Stimulated activated naive CD4-positive, alpha-beta T cell (primary cell): ENCODE measurements around the gene SPDYE4.

Source experiments
- DNase-seq, 6 experiments: peaks; one replicate each; lab custom pipeline; 2025; lab: John Stamatoyannopoulos, UW

The SPDYE4 gene

DNA sequence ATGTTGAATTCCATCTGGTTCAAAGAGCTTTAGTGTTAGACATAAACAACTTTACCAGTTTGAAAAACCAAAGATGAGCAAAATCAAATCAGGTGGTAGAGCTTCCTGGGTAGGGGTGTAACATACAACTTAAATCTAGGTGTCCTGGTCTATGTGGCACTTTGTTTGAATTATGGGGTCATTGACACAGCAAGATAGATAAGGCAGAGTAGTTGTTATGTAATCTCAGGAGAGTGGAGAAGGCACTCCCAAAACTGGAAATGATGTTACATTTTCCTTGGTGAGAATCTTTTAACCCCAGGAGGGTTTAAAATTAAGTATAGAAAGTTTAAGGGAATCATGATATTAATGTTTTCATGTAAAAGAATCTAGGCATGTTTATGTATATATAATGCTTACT lies 45.6 kb downstream of the SPDYE4 start:
- no peak for DNase-seq

DNA sequence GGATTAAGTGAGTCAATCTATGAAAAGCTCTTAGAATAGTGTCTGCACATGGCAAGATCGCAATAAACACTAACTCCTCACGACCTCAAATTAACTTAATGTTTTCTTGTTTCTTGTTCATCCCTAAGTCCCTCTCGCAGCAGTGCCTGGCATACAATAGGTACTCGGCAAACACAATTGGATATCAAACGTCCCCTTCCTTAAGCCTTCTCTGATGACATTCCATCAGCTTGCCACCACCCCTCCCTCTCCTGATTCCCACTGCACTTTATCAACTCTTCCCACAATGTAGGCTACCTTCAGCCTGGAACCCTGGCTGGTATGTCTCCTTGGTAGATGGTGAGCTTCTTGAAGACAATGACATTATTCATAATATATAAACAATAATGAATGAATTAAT lies 47.1 kb downstream of the SPDYE4 start:
- no peak for DNase-seq

DNA sequence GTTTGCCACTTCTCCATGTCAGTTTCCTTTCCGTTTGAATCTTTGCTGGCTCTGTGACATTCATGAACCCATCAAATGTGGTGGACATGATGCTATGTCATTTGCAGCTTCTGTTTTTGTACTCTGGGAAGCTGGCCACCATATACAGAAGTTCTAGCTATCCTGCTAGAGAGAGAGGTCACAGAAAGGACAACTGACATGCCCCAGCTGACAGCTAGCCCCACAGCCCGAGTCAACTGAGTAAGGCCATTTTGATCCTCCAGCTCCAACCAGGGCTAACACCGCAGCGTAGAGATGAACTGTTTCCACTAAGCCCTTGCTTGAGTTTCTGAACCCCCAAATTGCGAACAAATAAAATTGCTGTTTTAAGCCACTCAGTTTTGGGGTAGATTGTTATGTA lies 47.5 kb downstream of the SPDYE4 start:
- DNase-seq, result no peak

DNA sequence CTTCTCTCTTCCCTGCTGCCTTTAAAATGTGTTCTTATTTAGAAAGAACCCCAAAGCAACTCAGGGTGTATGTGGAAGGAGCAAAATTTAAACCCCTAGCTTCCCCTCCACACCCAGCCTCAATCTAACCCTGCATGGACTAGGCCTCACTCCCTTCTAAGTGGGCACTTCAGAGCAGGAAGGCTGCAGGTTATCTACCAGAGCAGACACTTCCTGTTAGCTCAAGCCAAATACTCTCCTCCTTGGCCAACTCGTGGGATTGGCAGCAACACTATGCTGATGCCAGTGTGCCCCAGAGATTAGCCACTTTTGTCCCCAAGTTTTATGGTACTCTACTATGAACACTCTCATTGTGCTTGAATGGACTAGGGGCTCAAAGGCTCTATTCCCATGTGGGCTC lies 49.3 kb downstream of the SPDYE4 start:
- DNase-seq, result no peak

DNA sequence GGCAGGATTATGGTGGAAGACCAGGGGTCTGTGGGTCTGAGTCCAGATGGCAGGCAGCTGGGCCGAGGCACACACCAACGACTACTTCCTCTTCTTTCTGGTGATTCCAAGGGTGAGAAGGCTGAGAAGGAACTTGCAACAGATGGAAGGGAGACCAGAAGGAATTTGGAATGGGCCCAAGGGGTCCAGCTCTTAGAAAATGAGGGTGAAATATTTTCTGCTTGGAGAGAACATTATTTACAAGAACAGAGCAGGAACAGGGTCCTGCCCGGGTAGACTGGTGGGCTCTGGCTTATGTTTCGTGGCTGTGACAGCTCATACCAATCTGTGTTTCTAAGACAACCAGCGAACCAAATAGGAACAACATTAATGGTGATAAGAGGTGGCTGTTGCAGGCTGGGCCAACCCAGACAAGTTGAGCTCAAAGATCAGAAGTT lies 50.3 kb downstream of the SPDYE4 start:
- no peak for DNase-seq

DNA sequence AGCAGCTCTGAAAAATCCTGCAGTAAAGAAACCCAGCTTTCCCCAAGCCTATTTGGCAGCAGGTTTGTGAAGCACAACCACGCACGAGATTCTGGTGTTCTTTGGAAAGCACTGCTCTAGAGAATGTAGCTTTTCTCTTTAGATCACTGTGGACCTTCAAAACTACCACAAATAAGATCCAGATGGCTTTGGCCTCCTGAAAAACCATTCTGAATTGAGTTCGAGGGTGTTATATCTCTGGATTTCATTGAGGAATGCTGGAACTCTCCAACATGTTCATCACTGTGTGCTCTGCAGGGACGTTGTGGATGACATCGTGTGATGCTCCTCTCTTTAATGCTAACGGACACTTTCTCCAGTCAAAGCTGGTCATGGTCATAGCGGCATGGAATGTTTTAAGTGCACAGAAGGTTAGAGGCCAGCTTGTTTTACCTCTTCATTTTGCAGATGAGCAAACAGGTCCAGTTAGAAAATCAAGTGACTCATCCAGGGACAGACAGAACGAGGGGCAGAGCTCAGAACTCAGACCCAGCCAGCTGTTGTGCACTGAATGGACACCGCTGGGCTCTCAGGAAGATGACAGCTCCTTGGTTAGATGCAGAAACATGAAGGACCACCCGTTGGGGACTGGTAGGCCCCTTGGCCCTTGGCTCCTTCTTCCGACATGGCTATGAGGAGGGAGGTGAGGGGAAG lies 50.9 kb downstream of the SPDYE4 start:
- no peak for DNase-seq

DNA sequence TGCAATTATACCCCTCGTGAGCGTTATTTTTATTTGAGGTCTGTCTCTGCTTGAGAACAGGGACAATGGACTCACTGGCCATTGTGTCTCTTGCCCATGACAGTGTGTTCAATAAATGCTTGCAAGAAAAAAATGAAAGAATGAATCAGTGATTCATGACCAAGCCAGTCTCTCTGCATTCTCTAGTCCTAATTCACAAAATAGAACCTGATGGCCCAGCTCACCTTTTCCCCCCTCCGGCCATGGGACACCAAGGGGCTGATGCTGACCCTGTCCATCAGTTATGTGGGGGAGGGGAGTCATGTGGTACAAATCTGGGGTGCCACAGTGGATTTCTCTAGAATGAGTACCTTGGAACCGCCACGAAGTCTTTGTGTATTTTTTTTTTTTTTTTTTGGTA lies 51.9 kb downstream of the SPDYE4 start:
- DNase-seq, result no peak

DNA sequence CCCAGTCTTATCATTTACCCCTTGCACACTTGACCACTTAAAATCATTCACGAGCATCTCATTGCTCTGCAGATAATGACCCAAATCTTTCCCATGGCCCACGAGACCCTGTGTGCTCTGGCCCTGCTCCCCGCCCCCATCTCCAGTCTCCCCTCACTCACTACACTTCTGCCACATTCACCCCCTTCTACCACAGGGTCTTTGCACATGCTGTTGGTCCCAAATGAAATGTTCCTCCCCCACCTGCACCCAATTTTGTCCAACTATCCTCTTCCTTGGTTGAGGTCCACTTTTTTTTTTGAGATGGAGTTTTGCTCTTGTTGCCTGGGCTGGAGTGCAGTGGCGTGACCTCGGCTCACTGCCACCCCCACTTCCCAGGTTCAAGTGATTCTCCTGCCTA lies 52.9 kb downstream of the SPDYE4 start:
- DNase-seq, result no peak

DNA sequence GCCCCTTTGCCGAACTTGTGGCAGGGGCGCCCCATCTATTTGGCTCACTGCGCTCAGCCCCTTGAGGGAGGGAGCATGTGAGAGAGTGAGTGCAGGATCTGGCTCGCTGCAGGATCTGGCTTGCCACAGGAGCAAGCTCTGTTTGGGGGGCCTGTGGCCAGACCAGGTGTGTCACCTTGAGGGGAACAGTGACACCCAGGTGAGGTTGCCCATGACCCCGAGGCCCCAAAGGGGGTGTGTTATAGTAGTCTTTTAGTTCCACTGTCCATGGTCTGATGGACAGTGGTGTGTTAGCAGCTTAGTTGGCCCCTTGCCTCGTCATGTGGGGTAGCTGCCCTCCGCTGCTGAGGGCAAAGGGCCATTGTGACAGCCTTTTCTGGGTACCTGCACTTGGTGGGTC lies 55.3 kb downstream of the SPDYE4 start:
- no peak for DNase-seq

DNA sequence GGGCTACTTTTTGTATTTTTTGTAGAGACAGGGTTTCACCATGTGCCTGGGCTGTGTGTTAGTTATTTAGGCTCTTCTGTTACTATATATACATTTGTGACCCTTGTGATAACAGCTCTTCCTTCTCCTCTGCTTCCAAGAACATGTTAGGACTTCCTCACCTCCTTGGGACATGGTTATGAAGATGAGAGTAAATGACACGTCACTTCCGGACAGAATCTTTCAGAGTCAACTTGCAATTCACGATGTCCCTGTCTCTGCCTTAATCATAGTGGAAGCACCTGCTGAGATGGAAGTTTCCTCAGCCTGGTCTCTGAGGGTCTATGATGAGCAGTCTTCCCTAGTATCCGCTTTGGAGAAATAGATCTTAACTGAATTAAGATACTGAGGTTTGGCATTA lies 56.6 kb downstream of the SPDYE4 start:
- no peak for DNase-seq

DNA sequence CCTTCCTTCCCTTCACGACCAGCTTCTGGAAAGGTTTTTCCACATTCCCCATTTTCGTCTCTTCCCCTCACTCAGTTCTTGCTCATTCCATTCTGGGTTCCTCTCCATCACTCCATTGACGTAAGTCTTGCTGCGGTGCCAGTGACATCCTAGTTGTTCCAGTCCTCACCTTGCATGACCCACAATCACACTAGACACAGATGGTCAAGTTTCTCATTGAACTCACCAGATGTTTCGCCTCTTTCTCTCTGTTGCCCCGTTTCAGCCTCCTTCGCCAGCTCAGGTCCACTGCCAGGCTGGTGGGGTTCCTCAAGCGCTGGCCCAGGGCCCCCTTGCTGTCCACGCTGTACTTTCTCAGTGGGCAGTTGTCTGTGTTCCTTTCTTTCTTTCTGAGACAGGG lies 57.1 kb downstream of the SPDYE4 start:
- no peak for DNase-seq
